Thyroid gland (tissue), 4 donors: ENCODE measurements around the gene HSPA14. TPM values are rescaled to one million over a fixed set of nuclear protein-coding genes. Genes with fewer than 3 reads are reported as not detected.
"Not testable (repeated sequence)": the region's sequence is repeated elsewhere in the genome, so short reads cannot be mapped to it uniquely, and the experiment has no call there.

Experiments used
- DNase-seq, 2 donors: peaks; one replicate each; pipeline ENCODE4 v3.0.0-alpha.2; 2019
- H3K27ac ChIP-seq, 3 donors: fragments of 200-600 bp; sonication (generic); 1 replicate in 2 of 3; 2 replicates in 1 of 3; pipeline ENCODE4 v1.5.1; 2016 to 2019; ENCODE audit warnings: mild to moderate bottlenecking in 1 of 3, moderate library complexity in 1 of 3
- H3K27me3 ChIP-seq: fragments of 200-600 bp; sonication (generic); one replicate; pipeline ENCODE4 v1.5.1; 2019
- H3K36me3 ChIP-seq, 2 donors: fragments of 200-600 bp; sonication (generic); one replicate each; pipeline ENCODE4 v1.5.1; 2016 to 2019
- H3K4me1 ChIP-seq, 2 donors: fragments of 200-600 bp; sonication (generic); one replicate each; pipeline ENCODE4 v1.5.1; 2017 to 2019
- H3K4me3 ChIP-seq, 3 donors: fragments of 200-600 bp; sonication (generic); replicated peaks in 1 of 3; 1 replicate in 2 of 3; 2 replicates in 1 of 3; pipeline ENCODE4 v1.5.1; 2016; ENCODE audit warnings: mild to moderate bottlenecking in 1 of 3
- H3K9me3 ChIP-seq: fragments of 200-600 bp; sonication (generic); one replicate; pipeline ENCODE4 v1.5.1; 2017
- POLR2A ChIP-seq, 2 donors: fragments of 450-650 bp; IDR thresholded peaks; one replicate each; pipeline ENCODE4 v1.6.1; 2017; ENCODE audit warnings: antibody characterized with exemption in 2 of 2, mild to moderate bottlenecking in 2 of 2, moderate library complexity in 1 of 2
- WGBS, 2 donors: methylation state at CpG; one replicate each; pipeline ENCODE4 v1.1.5; 2017; 5-methylcytosine and 5-hydroxymethylcytosine counted together
- intact Hi-C: fragments of 100-400 bp; cut with DNase I; formaldehyde crosslinking; loops from one replicate; pipeline ENCODE4 v1.15.1; 2023
- total RNA-seq, 4 donors: library from RNA; depleted of rRNA; stranded (reverse); fragments of >200 nt; gene quantifications; one replicate each; pipeline ENCODE4 v1.2.3, GENCODE V29; 2016
- TF ChIP-seq, protein P1 (sequence below), 6 experiments: fragments of 200-600 bp in 3 of 6; fragments of 450-650 bp in 3 of 6; sonication (generic) in 3 of 6; IDR thresholded peaks; one replicate each; pipeline ENCODE4 v1.5.1; 2016 to 2019; ENCODE audit warnings: antibody characterized with exemption in 6 of 6, mild to moderate bottlenecking in 2 of 6, inconsistent platforms in 1 of 6, moderate library complexity in 1 of 6

Gene HSPA14
- total RNA-seq, 4 donors from 2014 or later, result 11.1 to 19.2 (median 16.7) TPM

DNA sequence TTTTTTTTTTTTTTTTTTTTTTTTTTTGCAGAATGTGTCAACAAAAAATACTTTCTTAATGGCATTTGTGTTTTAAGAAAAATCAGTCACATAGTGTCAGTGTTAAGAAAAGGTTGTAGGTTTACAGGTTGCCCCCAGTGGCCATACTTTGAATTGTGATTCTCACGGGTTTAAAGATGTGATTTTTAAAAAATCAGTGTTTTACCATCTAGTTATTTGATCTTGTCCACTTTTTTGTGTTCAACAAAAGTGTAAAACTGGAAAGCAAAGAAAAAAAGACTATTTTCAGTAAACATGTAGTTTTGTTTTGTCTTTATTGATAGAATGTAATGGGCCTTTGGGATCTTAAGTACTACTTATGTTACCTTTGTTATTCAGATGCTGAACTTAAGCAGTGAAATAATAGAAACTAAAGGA lies 66.2 kb downstream of the HSPA14 start:
- 34 to 47% methylated on average over 1 of the region's 1 CpG for WGBS, 2 donors
- peak in 1 of 2 donors; percentile 17 for DNase-seq
- no peak overlapping the region for H3K27ac ChIP-seq
- peaks cover 8 to 13% of the 10 kb centered on the region in 2 donors for H3K36me3 ChIP-seq
- TF ChIP-seq, protein P1, sequence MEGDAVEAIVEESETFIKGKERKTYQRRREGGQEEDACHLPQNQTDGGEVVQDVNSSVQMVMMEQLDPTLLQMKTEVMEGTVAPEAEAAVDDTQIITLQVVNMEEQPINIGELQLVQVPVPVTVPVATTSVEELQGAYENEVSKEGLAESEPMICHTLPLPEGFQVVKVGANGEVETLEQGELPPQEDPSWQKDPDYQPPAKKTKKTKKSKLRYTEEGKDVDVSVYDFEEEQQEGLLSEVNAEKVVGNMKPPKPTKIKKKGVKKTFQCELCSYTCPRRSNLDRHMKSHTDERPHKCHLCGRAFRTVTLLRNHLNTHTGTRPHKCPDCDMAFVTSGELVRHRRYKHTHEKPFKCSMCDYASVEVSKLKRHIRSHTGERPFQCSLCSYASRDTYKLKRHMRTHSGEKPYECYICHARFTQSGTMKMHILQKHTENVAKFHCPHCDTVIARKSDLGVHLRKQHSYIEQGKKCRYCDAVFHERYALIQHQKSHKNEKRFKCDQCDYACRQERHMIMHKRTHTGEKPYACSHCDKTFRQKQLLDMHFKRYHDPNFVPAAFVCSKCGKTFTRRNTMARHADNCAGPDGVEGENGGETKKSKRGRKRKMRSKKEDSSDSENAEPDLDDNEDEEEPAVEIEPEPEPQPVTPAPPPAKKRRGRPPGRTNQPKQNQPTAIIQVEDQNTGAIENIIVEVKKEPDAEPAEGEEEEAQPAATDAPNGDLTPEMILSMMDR (IDR thresholded peaks at IDR 0.05), result peak in 5 of 6 experiments; percentile 17 to 63 (median 36)
- no peak for TF ChIP-seq POLR2A (IDR thresholded peaks at IDR 0.05)
- no peaks in the 10 kb centered on the region for H3K4me1 ChIP-seq
- no peaks in the 10 kb centered on the region for H3K27me3 ChIP-seq
- H3K4me3 ChIP-seq, result no peak overlapping the region
- intact Hi-C loops, result no loop called here
- no peaks in the 10 kb centered on the region for H3K9me3 ChIP-seq

DNA sequence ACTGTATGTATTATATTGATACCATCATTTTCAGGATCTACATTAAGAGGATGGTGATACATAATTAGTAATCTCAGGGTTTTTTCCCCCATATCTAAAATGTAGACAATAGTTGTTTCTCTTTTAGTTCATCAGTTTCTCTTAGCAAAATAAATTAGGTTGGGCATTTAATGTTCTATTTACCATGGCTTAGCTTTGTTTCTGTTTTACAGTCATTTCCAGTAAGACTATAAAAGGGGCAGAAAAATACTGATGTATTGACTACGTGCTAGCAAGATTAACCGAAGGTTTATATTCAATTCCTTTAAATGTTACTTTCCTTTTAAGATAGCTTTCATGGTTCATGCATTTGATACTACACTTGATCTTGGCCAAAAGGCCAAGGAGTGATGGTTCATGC lies 66.8 kb downstream of the HSPA14 start:
- H3K4me3 ChIP-seq, result no peak overlapping the region
- H3K27me3 ChIP-seq, result no peaks in the 10 kb centered on the region
- TF ChIP-seq, protein P1 (IDR thresholded peaks at IDR 0.05), result no peak
- no peak for TF ChIP-seq POLR2A (IDR thresholded peaks at IDR 0.05)
- 94 to 95% methylated on average over 2 of the region's 2 CpGs for WGBS, 2 donors
- peaks cover 8 to 13% of the 10 kb centered on the region in 2 donors for H3K36me3 ChIP-seq
- H3K4me1 ChIP-seq, result no peaks in the 10 kb centered on the region
- DNase-seq, result no peak
- intact Hi-C loops, result no loop called here
- no peaks in the 10 kb centered on the region for H3K9me3 ChIP-seq
- H3K27ac ChIP-seq, result no peak overlapping the region

DNA sequence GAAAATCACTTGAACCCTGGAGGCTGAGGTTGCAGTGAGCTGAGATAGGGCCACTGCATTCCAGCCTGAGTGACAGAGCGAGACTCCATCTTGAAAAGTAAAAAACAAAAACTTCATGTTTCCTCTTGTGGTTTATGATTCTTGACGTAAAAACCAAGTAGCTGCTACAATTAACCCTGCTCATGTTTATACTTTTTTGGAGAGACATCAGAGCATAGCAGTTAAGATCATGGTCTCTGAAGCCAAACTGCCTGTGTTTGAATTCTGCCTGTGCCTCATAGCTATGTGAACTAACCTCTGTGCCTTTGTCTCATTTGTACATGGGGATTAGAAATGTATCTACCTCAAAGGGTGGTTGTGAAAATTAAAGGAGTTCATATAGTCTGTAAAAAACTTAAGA lies 67.8 kb downstream of the HSPA14 start:
- 93 to 97% methylated on average over 2 of the region's 2 CpGs for WGBS, 2 donors
- Histone ChIP-seq H3K4me3 (no peak overlapping the region), H3K27me3 (no peaks in the 10 kb centered on the region), H3K27ac (no peak overlapping the region), H3K36me3 (peaks cover 11 to 13% of the 10 kb centered on the region in 2 donors), H3K9me3 (no peaks in the 10 kb centered on the region), H3K4me1 (no peaks in the 10 kb centered on the region)
- intact Hi-C loops, result no loop called here
- no peak for DNase-seq
- TF ChIP-seq POLR2A (IDR thresholded peaks at IDR 0.05), result no peak
- TF ChIP-seq, protein P1 (IDR thresholded peaks at IDR 0.05), result no peak

DNA sequence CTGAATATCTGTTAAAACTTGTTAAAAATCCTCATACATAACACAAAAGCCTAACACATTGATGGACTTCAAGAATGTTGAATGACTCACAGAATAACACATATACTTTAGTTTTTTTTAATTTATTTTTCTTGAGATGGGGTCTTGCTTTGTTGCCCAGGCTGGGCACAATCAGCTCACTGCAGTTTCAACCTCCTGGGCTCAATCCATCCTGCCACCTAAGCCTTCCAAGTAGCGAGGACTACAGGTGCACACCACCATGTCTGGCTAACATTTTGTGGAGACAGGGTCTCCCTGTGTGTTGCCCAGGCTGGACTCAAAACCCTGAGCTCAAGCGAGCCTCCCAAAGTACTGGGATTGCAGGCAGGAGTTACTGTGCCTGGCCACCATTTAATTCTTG lies 68.7 kb downstream of the HSPA14 start:
- H3K36me3 ChIP-seq, result peaks cover 13 to 14% of the 10 kb centered on the region in 2 donors
- 100% methylated on average over 2 of the region's 2 CpGs for WGBS, 2 donors
- H3K27ac ChIP-seq, result no peak overlapping the region
- H3K9me3 ChIP-seq, result no peaks in the 10 kb centered on the region
- H3K4me3 ChIP-seq, result no peak overlapping the region
- intact Hi-C loops, result no loop called here
- no peaks in the 10 kb centered on the region for H3K4me1 ChIP-seq
- TF ChIP-seq, protein P1 (IDR thresholded peaks at IDR 0.05), result no peak
- no peak for TF ChIP-seq POLR2A (IDR thresholded peaks at IDR 0.05)
- no peaks in the 10 kb centered on the region for H3K27me3 ChIP-seq
- no peak for DNase-seq

DNA sequence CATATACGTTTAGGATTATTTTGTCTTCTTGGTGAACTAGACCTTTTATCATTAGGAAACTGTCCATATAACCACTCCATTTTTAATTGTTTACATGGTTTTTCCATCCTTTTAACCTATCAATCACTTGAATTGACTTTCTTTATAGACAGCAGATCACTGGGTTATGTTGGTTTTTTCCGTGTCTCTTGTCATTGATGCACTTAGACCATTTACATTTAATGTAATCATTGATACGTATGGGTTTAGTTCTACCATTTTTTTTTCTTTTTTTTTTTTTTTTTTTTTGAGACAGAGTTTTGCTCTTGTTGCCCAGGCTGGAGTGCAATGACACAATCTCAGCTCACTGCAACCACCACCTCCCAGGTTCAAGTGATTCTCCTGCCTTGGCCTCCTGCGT lies 69.5 kb downstream of the HSPA14 start:
- H3K4me3 ChIP-seq, DNase-seq, H3K27ac ChIP-seq, intact Hi-C loops, H3K4me1 ChIP-seq, H3K27me3 ChIP-seq, H3K9me3 ChIP-seq: not testable (repeated sequence)
- H3K36me3 ChIP-seq, result peaks cover 14 to 18% of the 10 kb centered on the region in 2 donors
- WGBS, 2 donors, result 98 to 99% methylated on average over 4 of the region's 4 CpGs

DNA sequence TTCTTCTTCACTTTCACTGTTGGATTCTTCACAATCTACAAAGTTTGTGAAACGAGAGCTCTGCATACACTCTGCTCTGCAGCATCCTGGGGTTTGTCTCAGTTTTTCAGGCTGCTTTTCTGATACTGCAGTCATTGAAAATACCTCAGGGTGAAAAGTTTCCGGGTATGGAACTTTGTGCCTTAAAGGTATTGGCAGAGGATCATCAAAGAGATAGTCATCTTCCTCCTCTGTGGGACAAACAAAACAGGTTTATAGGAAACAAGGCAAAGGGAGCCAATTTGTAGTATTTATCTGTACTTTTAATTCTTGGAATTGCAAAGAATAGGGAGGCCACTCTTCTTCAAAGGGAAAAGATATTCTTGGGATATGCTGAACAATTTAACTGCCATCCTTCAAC lies 71.0 kb downstream of the HSPA14 start:
- Histone ChIP-seq H3K27ac (no peak overlapping the region), H3K36me3 (peaks cover 14 to 18% of the 10 kb centered on the region in 2 donors), H3K27me3 (no peaks in the 10 kb centered on the region), H3K9me3 (no peaks in the 10 kb centered on the region), H3K4me3 (no peak overlapping the region), H3K4me1 (no peaks in the 10 kb centered on the region)
- no peak for DNase-seq
- 93 to 95% methylated on average over 2 of the region's 2 CpGs for WGBS, 2 donors
- intact Hi-C loops, result no loop called here
- TF ChIP-seq, protein P1 (IDR thresholded peaks at IDR 0.05), result no peak
- no peak for TF ChIP-seq POLR2A (IDR thresholded peaks at IDR 0.05)
